Lung (tissue), 12 donors: ENCODE results near the gene CDK9. TPM values are rescaled to one million over a fixed set of nuclear protein-coding genes. Genes with fewer than 3 reads are reported as not detected.
"Not testable (repeated sequence)": the region's sequence is repeated elsewhere in the genome, so short reads cannot be mapped to it uniquely, and the experiment has no call there.

ENCODE experiments used
- ATAC-seq: fragments of 200-7000 bp; cut with Tn5 transposase; one replicate; pipeline ENCODE4 v1.9.1; 2020; ENCODE audit warnings: moderate number of reproducible peaks; ENCODE audit not compliant: insufficient read depth, low FRiP score
- DNase-seq, 3 donors: peaks; one replicate each; pipeline ENCODE4 v3.0.0-alpha.2; 2013 to 2017
- H3K27ac ChIP-seq, 2 donors: one replicate each; pipeline ENCODE4 v1.5.1; 2013; ENCODE audit warnings: mild to moderate bottlenecking in 2 of 2, moderate library complexity in 2 of 2, control low read depth in 1 of 2, inconsistent platforms in 1 of 2, low read depth in 1 of 2, low read length in 1 of 2
- H3K27me3 ChIP-seq, 3 donors: one replicate each; pipeline ENCODE4 v1.5.1; 2013; ENCODE audit warnings: low read length in 2 of 3; ENCODE audit not compliant: control insufficient read depth in 3 of 3, insufficient read depth in 3 of 3
- H3K36me3 ChIP-seq, 4 donors: one replicate each; pipeline ENCODE4 v1.5.1; 2013; ENCODE audit warnings: low read length in 4 of 4, mild to moderate bottlenecking in 1 of 4, moderate library complexity in 1 of 4; ENCODE audit not compliant: control insufficient read depth in 4 of 4, insufficient read depth in 4 of 4
- H3K4me1 ChIP-seq, 5 donors: one replicate each; pipeline ENCODE4 v1.5.1; 2013; ENCODE audit warnings: low read length in 5 of 5, mild to moderate bottlenecking in 2 of 5, moderate library complexity in 1 of 5; ENCODE audit not compliant: control insufficient read depth in 5 of 5, insufficient read depth in 5 of 5
- H3K4me3 ChIP-seq: one replicate; pipeline ENCODE4 v1.5.1; 2013; ENCODE audit warnings: mild to moderate bottlenecking, control low read depth, moderate library complexity
- H3K9ac ChIP-seq, 2 donors: one replicate each; pipeline ENCODE4 v1.5.1; 2013; ENCODE audit warnings: low read length in 2 of 2, control low read depth in 1 of 2; ENCODE audit not compliant: insufficient read depth in 1 of 2
- H3K9me3 ChIP-seq, 4 donors: one replicate each; pipeline ENCODE4 v1.5.1; 2013; ENCODE audit warnings: low read length in 3 of 4, mild to moderate bottlenecking in 1 of 4, moderate library complexity in 1 of 4; ENCODE audit not compliant: control insufficient read depth in 4 of 4, insufficient read depth in 3 of 4
- CTCF ChIP-seq: IDR thresholded peaks from 2 replicates; pipeline ENCODE4 v1.5.1; 2012; ENCODE audit warnings: mild to moderate bottlenecking; ENCODE audit errors: control extremely low read depth, extremely low read depth
- WGBS, 2 donors: extraction: QIAGEN DNeasy Blood & Tissue Kit; methylation state at CpG; one replicate each; pipeline ENCODE4 v1.1.7; 2013; 5-methylcytosine and 5-hydroxymethylcytosine counted together
- polyA plus RNA-seq, 2 donors: library from polyadenylated mRNA; stranded (reverse); fragments of 200-250 nt; gene quantifications; one replicate each; pipeline ENCODE4 v1.2.1, GENCODE V29; 2013
- total RNA-seq, 2 donors: library from RNA; depleted of rRNA in 1 of 2; stranded (reverse); fragments of >200 nt in 1 of 2; gene quantifications; one replicate each; pipeline ENCODE4 v1.2.1, GENCODE V29; 2014 to 2021
- donor health status: control.
- donor health status: control.
- donor health status: Bipolar disorder and iron deficiency.
- donor health status: healthy.
- donor health status: DM: yes; HTN: yes; CAD: no.

Gene CDK9
- total and polyA plus RNA-seq, 4 donors, result 53.9 to 97.9 (median 55.4) TPM

GRCh38 chr9:127835991-127836516, 50.2 kb downstream of the CDK9 start:
- Histone ChIP-seq H3K27me3 (no peaks in the 10 kb centered on the region), H3K4me1 (peaks cover 16 to 40% (median 31%) of the 10 kb centered on the region in 5 donors), H3K9ac (peak overlapping the region in 1 of 2 donors; percentile 63), H3K36me3 (peaks cover 0 to 3% (median 0%) of the 10 kb centered on the region in 4 donors), H3K9me3 (no peaks in the 10 kb centered on the region), H3K4me3 (no peak overlapping the region), H3K27ac (peak overlapping the region; percentile 34 to 96)
- TF ChIP-seq CTCF, result no peak
- peak; percentile 47 to 67 (median 61) for DNase-seq
- ATAC-seq, result no peak
- 12 to 29% methylated on average over 17 of the region's 17 CpGs for WGBS, 2 donors

GRCh38 chr9:127836561-127836960, 50.7 kb downstream of the CDK9 start:
- not testable (repeated sequence) for H3K9me3 ChIP-seq, ATAC-seq, H3K9ac ChIP-seq, H3K27me3 ChIP-seq, H3K4me3 ChIP-seq, DNase-seq, H3K36me3 ChIP-seq
- H3K27ac ChIP-seq, result peak overlapping the region; percentile 34 to 96
- peaks cover 16 to 40% (median 31%) of the 10 kb centered on the region in 5 donors for H3K4me1 ChIP-seq
- WGBS, 2 donors, result 56 to 82% methylated on average over 3 of the region's 3 CpGs

- Histone ChIP-seq H3K4me1 (peaks cover 16 to 40% (median 31%) of the 10 kb centered on the region in 5 donors), H3K27ac (peak overlapping the region; percentile 79 to 96), H3K36me3 (peaks cover 0 to 8% (median 2%) of the 10 kb centered on the region in 4 donors), H3K27me3 (no peaks in the 10 kb centered on the region), H3K9ac (no peak overlapping the region), H3K4me3 (no peak overlapping the region), H3K9me3 (no peaks in the 10 kb centered on the region)
- DNase-seq (peak; percentile 51 to 70 (median 62)), ATAC-seq (no peak)
- TF ChIP-seq CTCF, result no peak
- 48 to 52% methylated on average over 4 of the region's 4 CpGs for whole genome bisulfite sequencing, 2 donors
Observed at GRCh38 chr9:127837346-127837745, 51.5 kb downstream of the CDK9 start.

GRCh38 chr9:127838375-127839078, 52.7 kb downstream of the CDK9 start:
- H3K4me3 ChIP-seq, result no peak overlapping the region

More at GRCh38 chr9:127838375-127839078, 52.7 kb downstream of the CDK9 start:
- DNase-seq, result peak in 2 of 3 donors; percentile 52 to 60
- no peaks in the 10 kb centered on the region for H3K27me3 ChIP-seq
- peak; percentile 87 for ATAC-seq
- no peak overlapping the region for H3K9ac ChIP-seq
- TF ChIP-seq CTCF, result no peak
- peak overlapping the region; percentile 79 to 96 for H3K27ac ChIP-seq
- peaks cover 0 to 12% (median 2%) of the 10 kb centered on the region in 4 donors for H3K36me3 ChIP-seq
- H3K9me3 ChIP-seq, result no peaks in the 10 kb centered on the region
- 22 to 32% methylated on average over 18 of the region's 18 CpGs for WGBS, 2 donors
- peaks cover 16 to 40% (median 29%) of the 10 kb centered on the region in 5 donors for H3K4me1 ChIP-seq
